Heart left ventricle (tissue), 13 donors: Measurements from ENCODE around the gene IFI16.

Experiments
- POLR2A ChIP-seq, 2 donors: fragments of 450-650 bp; IDR thresholded peaks; one replicate each; pipeline ENCODE4 v1.6.1; 2017; ENCODE audit warnings: antibody characterized with exemption in 2 of 2, mild to moderate bottlenecking in 2 of 2, moderate library complexity in 2 of 2
- TF ChIP-seq, protein P1 (sequence below), 12 donors: fragments of 200-600 bp; sonication (generic) in 4 of 12; IDR thresholded peaks; one replicate each; pipeline versions ENCODE4 v1.5.0 to v1.8.0; 2018 to 2022; ENCODE audit warnings: antibody characterized with exemption in 12 of 12, mild to moderate bottlenecking in 5 of 12
- donor health status: ischemic (EF 13 %, LVEDD 7.1; RV severe dilation, severe dysfunction).
- donor health status: DM: no; HTN: yes; CAD: no.
- donor health status: DM: no; HTN: no; CAD: no.
- donor health status: ischemic (EF 25% LVEDD 6.9; RV normal size, moderate dysfunction).
- donor health status: ischemic (EF 25% LVEDD 5.7; RV mildly dilated, moderate dysfunction).
- donor health status: ischemic (EF 35%, LVEDD 5.7; RV mildly dilated, moderate dysfunction).
- donor health status: nonischemic (EF 11% LVEDD 7.7; RV severe dilation, severe dysfunction).
- donor health status: DM: yes; HTN: yes; CAD: no.
- donor health status: PGD.
- donor health status: ischemic (EF 29% LVEDD 5.4; RV normal size, mild dysfunction).
- donor health status: nonischemic (EF 23%, LVEDD 6.1; RV moderate dilation, normal function).

DNA sequence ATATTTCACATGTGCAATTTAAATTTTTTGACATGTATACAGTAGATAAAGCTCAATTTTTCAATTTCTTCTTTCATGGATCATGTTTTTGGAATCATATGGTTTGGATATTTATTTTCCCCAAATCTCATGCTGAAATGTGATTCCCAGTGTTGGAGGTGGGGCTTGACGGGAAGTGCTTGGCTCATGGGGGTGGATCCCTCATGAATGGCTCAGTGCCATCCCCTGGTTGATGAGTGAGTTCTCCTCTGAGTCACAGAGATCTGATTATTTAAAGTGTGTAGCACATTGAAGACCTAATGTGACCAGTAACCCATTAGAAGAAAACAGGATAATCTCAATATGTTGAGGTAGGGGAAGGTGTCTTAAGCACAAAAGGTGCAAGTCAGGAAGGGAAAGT is 9.1 kb upstream of the IFI16 start:
- TF ChIP-seq, protein P1, sequence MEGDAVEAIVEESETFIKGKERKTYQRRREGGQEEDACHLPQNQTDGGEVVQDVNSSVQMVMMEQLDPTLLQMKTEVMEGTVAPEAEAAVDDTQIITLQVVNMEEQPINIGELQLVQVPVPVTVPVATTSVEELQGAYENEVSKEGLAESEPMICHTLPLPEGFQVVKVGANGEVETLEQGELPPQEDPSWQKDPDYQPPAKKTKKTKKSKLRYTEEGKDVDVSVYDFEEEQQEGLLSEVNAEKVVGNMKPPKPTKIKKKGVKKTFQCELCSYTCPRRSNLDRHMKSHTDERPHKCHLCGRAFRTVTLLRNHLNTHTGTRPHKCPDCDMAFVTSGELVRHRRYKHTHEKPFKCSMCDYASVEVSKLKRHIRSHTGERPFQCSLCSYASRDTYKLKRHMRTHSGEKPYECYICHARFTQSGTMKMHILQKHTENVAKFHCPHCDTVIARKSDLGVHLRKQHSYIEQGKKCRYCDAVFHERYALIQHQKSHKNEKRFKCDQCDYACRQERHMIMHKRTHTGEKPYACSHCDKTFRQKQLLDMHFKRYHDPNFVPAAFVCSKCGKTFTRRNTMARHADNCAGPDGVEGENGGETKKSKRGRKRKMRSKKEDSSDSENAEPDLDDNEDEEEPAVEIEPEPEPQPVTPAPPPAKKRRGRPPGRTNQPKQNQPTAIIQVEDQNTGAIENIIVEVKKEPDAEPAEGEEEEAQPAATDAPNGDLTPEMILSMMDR (IDR thresholded peaks at IDR 0.05) = no peak
- no peak for TF ChIP-seq POLR2A (IDR thresholded peaks at IDR 0.05)
